Calu3 (cell line): ENCODE data around the gene TP63. TPM values are rescaled to one million over a fixed set of nuclear protein-coding genes. Genes with fewer than 3 reads are reported as not detected.

ENCODE experiments used
- BruUV-seq: library from RNA; stranded (reverse); fragments of 400-500 nt; replicated peaks from 2 replicates; lab custom pipeline; 2021; lab: Mats Ljungman, UMichigan
- CTCF ChIA-PET: fragments of 300-600 bp; sonication (Branson Sonifier 250); formaldehyde crosslinking; loops from one replicate; lab custom pipeline; 2022; ENCODE audit warnings: antibody characterized with exemption; lab: Charles Lee
- DNase-seq: peaks from one replicate; pipeline ENCODE4 v3.0.0; 2022
- H3K27ac Mint-ChIP-seq: one replicate; pipeline ENCODE4 v1.8.0; 2022; ENCODE audit warnings: mixed read lengths; ENCODE audit not compliant: unreplicated experiment
- H3K27me3 Mint-ChIP-seq: one replicate; pipeline ENCODE4 v1.8.0; 2022; ENCODE audit warnings: mixed read lengths; ENCODE audit not compliant: unreplicated experiment
- H3K36me3 Mint-ChIP-seq: one replicate; pipeline ENCODE4 v1.8.0; 2022; ENCODE audit warnings: mild to moderate bottlenecking, moderate library complexity, mixed read lengths; ENCODE audit not compliant: insufficient read depth, unreplicated experiment
- H3K4me1 Mint-ChIP-seq: one replicate; pipeline ENCODE4 v1.8.0; 2022; ENCODE audit warnings: mild to moderate bottlenecking, low read depth, mixed read lengths; ENCODE audit not compliant: unreplicated experiment
- H3K4me3 Mint-ChIP-seq: one replicate; pipeline ENCODE4 v1.8.0; 2022; ENCODE audit warnings: mild to moderate bottlenecking, low read depth, moderate library complexity, mixed read lengths; ENCODE audit not compliant: unreplicated experiment
- H3K9me3 Mint-ChIP-seq: one replicate; pipeline ENCODE4 v1.8.0; 2022; ENCODE audit warnings: low read depth, mixed read lengths; ENCODE audit not compliant: unreplicated experiment
- CTCF ChIP-seq: fragments of 200-600 bp; IDR thresholded peaks from one replicate; pipeline ENCODE4 v1.8.0; 2022; ENCODE audit warnings: antibody characterized with exemption; ENCODE audit not compliant: unreplicated experiment
- intact Hi-C: fragments of 100-400 bp; cut with micrococcal nuclease; formaldehyde crosslinking; loops from one replicate; pipeline ENCODE4 v1.10.0; 2022; ENCODE audit not compliant: unreplicated experiment
- total RNA-seq: library from RNA; stranded (reverse); gene quantifications from 2 replicates; pipeline ENCODE4 v1.2.3, GENCODE V29; 2022

Gene TP63
- total RNA-seq, 1 experiment from 2014 or later, result not detected

- Mint-ChIP-seq H3K4me1 (peaks cover 9% of the 10 kb centered on the region), H3K27ac (no peak overlapping the region), H3K27me3 (no peaks in the 10 kb centered on the region), H3K9me3 (no peaks in the 10 kb centered on the region), H3K4me3 (no peak overlapping the region), H3K36me3 (no peaks in the 10 kb centered on the region)
- intact Hi-C loops, result no loop called here
- DNase-seq, result no peak
- no peak for TF ChIP-seq CTCF
- CTCF ChIA-PET, result interaction anchor here (0.6 kb wide), 1 partner anchor 640 kb away, joined by 4 read pairs; no protein-coding TSS in a partner anchor
- BruUV-seq, result no TSS peak
Measured at GRCh38 chr3:189800436-189800835, 169.2 kb downstream of the TP63 start.

- CTCF ChIA-PET, result no interaction called here
- DNase-seq, result no peak
- Mint-ChIP-seq H3K27me3 (no peaks in the 10 kb centered on the region), H3K4me1 (peaks cover 17% of the 10 kb centered on the region), H3K36me3 (no peaks in the 10 kb centered on the region), H3K9me3 (no peaks in the 10 kb centered on the region), H3K27ac (no peak overlapping the region), H3K4me3 (no peak overlapping the region)
- intact Hi-C loops, result no loop called here
- BruUV-seq, result no TSS peak
- no peak for TF ChIP-seq CTCF
Measured at GRCh38 chr3:189803254-189803653, 172.1 kb downstream of the TP63 start.

DNA sequence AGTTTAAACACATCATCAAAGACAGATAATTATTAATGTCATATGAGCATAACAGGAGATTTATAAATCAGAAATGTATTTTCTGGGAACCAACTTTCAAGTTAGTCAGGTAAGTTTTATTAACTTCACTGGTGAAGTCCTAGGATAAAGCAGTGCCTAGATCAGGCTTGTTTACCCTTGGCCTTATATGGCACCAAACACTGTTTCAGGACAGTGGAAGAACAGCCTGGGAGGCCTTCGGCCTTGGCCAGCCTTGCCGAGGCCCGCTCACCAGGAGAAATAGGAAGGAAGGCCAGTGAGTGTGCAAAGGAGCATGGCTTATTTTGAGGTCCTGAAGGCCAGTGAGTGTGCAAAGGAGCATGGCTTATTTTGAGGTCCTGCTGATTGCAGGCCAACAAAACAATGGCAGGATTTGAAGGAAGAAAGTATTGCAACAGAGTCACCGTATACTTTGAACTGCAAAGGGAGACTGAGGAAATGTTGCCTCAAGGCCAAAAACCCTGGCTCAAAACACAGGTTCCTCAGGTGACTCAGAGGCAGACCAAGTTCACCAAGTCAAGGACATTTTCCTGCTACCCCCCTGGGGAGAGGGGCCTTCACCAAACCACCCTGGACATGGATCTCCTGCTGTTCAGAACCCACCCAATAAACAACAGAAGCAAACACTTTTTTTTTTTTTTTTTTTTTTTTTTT is 174.3 kb downstream of the TP63 start:
- Mint-ChIP-seq H3K27ac (no peak overlapping the region), H3K4me1 (peaks cover 8% of the 10 kb centered on the region), H3K4me3 (no peak overlapping the region), H3K27me3 (no peaks in the 10 kb centered on the region), H3K36me3 (no peaks in the 10 kb centered on the region), H3K9me3 (no peaks in the 10 kb centered on the region)
- intact Hi-C loops, result no loop called here
- TF ChIP-seq CTCF, result no peak
- no TSS peak for BruUV-seq
- no peak for DNase-seq
- CTCF ChIA-PET, result interaction anchor here (0.7 kb wide), 1 partner anchor 289 kb away, joined by 10 read pairs; no protein-coding TSS in a partner anchor

- no peak for TF ChIP-seq CTCF
- H3K27me3 Mint-ChIP-seq, result no peaks in the 10 kb centered on the region
- H3K4me3 Mint-ChIP-seq, result no peak overlapping the region
- no peaks in the 10 kb centered on the region for H3K9me3 Mint-ChIP-seq
- BruUV-seq, result no TSS peak
- no peak for DNase-seq
- H3K27ac Mint-ChIP-seq, result no peak overlapping the region
- H3K4me1 Mint-ChIP-seq, result peaks cover 8% of the 10 kb centered on the region
- no peaks in the 10 kb centered on the region for H3K36me3 Mint-ChIP-seq
- CTCF ChIA-PET, result interaction anchor here (0.7 kb wide), 1 partner anchor 288 kb away, joined by 10 read pairs; no protein-coding TSS in a partner anchor
- intact Hi-C loops, result no loop called here
Measured at GRCh38 chr3:189806171-189806951, 175.2 kb downstream of the TP63 start.
